Hepatocyte (in vitro differentiated cells): ENCODE data around the gene SLC36A3.

Source experiments
- EZH2 ChIP-seq: fragments of 200-600 bp; sonication (generic); IDR thresholded peaks from 2 replicates; pipeline ENCODE4 v1.6.1; 2016; ENCODE audit warnings: antibody characterized with exemption, mild to moderate bottlenecking, borderline replicate concordance
- TF ChIP-seq, protein P1 (sequence below): fragments of 200-600 bp; sonication (generic); IDR thresholded peaks from 2 replicates; pipeline ENCODE4 v1.5.1; 2016; ENCODE audit warnings: antibody characterized with exemption, mild to moderate bottlenecking; ENCODE audit not compliant: poor library complexity

DNA sequence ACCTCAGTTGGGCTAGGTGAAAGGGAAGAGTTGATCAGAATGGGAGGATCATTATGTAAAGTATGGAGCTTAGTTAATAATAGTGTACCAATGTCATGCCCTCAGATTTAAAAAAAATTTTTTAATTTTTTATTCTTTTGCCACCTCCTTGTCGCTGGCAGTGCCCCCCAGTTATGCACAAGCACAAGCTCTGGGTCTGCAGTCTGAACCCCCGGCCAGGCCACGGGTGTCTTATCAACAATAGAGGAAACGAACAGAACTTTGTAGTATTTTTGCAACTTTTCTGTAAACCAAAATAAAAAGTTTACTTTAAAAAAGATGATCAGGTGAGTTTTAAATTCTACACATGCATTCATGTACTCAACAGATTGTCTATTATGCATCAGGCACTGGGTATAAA is 51.9 kb downstream of the SLC36A3 start:
- TF ChIP-seq, protein P1, sequence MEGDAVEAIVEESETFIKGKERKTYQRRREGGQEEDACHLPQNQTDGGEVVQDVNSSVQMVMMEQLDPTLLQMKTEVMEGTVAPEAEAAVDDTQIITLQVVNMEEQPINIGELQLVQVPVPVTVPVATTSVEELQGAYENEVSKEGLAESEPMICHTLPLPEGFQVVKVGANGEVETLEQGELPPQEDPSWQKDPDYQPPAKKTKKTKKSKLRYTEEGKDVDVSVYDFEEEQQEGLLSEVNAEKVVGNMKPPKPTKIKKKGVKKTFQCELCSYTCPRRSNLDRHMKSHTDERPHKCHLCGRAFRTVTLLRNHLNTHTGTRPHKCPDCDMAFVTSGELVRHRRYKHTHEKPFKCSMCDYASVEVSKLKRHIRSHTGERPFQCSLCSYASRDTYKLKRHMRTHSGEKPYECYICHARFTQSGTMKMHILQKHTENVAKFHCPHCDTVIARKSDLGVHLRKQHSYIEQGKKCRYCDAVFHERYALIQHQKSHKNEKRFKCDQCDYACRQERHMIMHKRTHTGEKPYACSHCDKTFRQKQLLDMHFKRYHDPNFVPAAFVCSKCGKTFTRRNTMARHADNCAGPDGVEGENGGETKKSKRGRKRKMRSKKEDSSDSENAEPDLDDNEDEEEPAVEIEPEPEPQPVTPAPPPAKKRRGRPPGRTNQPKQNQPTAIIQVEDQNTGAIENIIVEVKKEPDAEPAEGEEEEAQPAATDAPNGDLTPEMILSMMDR: no peak
- no peak for TF ChIP-seq EZH2
